CD4-positive, alpha-beta T cell treated with Interleukin-15 for 4 hours (primary cell): Measurements from ENCODE around the gene CAMK2D.

Experiments
- DNase-seq: peaks from one replicate; pipeline ENCODE4 v3.0.0-alpha.2; 2020; ENCODE audit warnings: low spot score

The CAMK2D gene

DNA sequence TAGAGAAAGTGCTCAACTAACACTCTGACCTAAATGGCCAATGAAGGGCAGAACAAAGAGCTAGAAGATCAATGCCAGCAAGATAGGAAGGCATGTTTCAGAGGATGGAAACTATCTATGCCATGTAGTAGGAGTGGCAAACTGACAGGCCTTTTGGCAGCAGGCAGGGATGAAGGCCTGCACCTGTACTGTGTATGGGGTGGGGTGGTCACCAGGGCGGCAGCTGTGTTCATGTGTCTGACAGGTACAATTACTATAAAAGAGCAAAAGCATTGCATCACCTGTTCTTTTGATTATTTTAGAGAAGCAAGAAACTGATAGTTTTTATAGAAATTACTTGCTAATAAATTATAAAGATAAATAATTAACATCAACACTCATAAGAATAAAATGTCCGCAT, 239.1 kb downstream of the CAMK2D start:
- DNase-seq: no peak

DNA sequence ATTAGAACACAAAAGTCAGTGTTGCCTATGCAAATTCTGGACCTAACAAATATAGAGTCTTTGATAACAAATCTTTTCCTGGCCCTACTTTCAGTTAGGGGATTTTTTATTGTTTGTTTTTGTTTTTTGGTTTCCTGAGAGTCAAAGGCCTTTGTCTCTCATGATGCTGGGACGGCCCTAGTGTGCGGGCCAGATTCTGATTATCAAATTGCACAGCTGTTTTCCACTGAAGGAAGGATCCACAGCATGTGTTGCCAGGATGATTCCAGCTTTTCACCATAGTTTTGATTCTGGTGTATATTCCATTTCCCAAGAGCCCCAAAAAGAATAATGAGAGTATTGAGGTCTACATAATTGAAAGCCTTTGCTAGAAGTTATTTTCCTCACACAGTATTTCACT, 248.2 kb downstream of the CAMK2D start:
- DNase-seq: no peak

DNA sequence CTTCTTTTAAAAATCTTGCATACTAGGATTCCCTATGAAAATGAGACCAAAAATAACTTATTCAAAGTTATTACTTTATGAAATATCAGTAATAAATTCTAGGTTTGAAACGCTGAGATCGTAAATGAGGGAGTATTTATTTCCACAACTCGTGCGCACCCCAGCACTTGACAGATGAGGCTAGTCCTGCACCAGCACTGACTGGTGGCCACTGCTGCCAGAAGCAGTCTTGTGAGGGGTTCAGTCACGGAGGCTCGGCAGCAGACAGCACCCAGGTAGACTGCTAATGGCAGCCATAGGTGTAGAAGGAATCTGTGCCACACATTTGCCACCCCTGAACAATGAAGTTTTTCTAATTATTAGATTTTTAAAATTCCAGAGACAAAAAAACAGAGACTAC, 248.7 kb downstream of the CAMK2D start:
- no peak for DNase-seq

DNA sequence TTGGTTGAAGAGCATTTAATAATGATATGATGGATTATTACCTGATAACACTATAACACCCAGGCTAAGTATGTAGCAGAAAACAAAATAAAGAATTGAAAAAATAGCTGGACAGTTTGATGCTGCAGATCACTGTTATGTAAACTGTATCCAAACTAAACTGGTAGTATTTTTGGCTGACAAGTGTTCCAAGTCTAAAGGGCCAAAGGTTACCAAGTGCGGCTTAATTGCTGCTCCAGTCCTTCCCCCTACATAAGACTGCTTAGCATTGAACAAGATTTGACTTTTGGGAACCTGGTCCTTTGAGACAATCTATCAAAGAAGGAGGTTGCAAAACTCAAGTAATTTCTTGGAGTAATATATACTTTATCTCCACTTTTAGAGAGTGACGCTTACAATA, 249.6 kb downstream of the CAMK2D start:
- DNase-seq: no peak

DNA sequence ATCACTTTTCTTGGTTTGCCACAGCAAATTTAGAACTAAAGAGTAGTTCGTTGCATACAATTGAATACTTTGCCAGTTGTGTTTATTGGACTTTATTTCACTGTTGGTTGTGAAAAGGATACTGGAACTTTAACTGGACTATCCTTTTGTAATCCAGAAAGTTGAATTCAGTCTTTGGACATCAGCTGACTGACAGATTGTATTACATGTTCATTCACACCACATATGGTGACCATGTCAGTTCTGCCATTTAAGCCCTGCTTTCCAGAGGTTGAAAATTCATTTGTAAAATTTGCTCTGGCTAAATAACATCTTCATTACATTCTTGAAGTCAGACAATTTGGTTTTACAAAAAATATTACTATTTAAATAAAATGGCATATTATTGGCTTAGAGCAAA, 251.7 kb downstream of the CAMK2D start:
- DNase-seq: no peak

DNA sequence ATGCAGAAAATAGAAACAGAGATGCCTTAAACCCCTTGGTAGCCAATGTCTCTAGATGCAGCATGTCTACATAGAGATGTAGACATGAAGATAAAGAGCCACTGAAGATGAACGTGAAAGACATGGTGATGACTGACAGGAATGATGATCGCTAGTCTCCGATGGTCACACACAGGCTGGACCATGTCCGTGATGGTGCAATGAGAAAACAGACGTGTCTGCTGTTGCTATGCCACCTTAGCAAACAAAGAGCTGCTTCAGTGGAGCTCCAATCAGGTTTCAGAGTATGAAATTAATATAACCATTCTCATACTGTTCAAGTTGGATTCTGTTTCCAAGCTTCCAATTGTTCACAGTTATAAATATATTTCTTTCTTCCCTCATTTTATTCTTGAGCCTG, 256.5 kb downstream of the CAMK2D start:
- no peak for DNase-seq

DNA sequence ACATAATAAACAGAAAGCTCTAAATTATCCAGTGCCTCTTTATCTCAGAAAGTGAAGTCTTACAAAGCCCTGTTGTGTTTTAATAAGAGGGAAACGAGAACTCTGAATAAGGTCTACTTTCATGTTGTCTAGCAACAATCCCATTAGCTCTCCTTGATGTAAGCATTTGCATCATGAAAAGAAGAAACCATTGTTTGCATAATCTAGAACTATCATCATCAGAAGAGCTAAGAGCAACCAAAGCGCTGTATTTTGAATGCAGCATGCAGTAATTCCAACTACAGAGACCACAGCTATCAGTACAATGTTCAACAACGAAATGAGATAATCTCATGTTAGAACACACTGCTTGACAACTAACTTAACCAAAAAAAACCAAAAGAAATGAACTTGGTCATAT, 257.1 kb downstream of the CAMK2D start:
- DNase-seq: no peak

DNA sequence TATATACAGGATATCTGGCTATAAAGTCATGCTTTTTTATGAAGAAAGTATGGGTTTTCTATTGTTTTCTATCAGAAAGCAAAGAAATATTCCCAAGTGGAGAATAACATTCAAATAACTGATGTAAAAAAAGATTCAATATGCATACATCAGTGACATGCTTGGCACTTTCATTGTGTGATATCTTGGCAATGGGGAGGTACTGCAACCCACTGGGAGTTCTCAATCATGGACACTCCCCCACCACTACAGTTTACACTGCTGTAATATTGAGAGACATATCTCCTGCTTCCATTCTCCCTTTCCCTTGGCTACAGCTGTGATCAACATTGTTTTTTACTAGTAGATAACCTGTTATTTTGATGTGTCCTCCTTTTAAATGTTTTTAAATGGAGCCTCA, 257.8 kb downstream of the CAMK2D start:
- DNase-seq: no peak

DNA sequence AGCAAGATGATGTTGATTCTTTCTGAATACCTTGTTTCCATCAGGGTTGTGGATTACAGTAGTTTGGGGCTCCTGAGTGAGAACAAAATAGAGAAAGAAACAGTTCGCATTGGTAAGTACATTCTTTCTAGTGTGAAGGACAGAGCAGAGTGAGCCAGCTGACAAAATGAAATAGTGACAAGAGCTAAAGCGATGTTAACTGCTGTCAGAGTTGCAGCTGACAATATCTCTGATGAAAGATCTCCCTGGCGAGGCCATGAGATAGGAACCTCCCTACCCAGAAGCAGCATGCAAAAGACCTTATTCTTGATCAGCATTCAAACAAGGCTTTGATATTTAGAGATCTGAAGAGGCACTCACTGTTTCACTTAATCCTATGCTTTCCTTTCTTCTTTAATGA, 258.6 kb downstream of the CAMK2D start:
- DNase-seq: no peak

DNA sequence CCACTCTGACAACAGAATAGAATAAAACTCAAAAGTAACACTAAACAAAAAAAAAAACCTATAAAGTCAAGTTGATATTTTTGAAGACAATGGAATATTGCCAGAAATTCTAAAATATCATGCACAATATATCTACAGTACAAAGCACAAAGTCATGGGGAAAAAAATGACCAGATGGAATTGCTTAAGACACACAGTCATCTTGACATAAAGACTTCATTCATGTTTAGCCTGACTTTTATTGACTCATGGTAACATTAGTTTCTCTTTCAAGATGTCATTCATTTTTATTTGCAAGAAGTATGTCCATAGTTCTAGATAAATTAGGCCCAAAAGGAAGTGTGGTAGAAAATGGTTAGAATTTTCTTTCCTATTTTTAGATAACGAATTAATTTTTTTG, 259.1 kb downstream of the CAMK2D start:
- DNase-seq: no peak

DNA sequence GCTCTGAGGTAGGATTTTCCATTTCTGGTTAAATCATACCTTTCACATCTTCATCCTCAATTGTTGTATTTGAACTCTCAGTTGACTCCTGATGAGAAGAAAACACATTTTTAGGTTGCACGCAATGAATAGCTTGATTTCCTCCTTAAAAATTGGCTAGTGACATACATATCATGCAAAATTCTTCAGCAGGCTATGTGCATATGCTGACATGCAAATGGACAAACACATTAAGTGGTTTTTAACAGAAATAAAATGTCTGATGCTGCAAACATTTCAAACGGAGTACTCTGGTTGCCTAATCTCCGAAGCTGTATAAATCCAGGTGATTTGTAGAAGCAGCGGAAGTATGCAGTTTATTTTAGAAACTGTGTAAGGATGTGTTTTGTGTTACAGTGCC, 261.1 kb downstream of the CAMK2D start:
- no peak for DNase-seq

DNA sequence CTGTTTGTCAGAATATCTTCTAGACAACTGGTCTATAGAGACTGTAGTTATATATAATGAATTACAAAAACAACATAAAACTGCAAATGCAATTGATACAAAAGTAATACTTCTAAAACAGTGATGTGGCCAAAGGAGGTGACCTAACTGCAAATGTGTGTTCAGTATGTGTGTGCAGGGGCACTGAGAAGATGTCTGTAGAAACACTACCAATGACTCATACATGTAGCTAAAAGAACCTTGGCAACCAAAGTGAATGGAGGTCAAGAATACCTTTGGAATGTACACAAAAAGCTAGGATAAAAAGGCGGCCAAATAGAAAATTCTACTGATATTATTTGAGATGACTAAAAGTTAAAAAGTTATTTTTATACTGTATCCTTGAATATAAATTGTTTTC, 261.8 kb downstream of the CAMK2D start:
- no peak for DNase-seq

DNA sequence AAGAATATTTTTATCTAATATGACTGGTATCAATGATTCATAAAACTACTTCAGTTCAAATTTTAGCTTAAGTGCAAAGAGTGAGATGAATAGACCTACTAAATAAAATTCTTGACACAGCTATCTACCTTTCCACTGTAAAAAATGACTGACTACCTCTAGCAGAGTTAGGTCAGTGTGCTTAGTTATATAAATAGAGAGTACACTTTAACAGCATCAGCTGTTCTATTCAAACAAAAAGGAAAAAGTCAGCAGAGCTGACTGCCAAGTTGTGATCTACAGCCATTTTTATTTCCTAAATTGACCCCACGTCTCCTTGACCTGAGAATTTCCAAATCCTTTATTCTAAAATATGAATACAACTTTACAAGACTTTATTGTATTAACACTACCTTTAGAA, 262.4 kb downstream of the CAMK2D start:
- DNase-seq: no peak

DNA sequence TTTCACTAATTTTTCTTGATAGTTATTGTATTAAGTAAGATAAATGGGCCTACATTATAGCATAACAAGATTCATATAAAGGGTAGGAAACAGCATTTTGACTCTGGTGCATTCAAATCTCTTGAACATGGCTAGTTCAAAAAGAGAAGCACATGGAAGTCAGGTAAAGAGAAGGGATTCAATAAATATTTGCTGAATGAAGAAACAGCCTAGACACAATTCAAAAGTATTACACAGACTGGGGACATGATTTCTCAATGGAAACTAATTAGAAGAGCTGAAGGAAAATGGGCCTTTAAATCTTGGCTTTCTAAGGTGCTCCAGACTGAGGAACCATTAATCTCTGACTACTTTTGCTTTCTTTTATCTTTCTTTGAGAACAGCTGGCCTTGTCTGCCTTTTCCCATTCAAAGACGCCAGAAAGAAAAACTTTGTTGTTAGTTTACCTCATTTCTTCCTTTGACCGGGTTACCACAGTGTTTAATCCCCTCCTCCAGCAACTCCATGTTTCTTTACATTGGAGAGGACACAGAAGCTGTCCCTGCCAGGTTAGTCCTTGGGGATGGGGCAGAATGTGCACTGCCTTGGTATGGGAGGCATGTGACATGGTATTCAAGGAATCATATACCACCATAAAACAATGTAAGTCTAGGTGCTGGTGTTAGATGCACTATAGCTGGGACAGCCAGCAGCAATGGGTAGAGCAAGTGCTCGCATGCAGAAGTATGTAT, 264.2 kb downstream of the CAMK2D start:
- DNase-seq: no peak

DNA sequence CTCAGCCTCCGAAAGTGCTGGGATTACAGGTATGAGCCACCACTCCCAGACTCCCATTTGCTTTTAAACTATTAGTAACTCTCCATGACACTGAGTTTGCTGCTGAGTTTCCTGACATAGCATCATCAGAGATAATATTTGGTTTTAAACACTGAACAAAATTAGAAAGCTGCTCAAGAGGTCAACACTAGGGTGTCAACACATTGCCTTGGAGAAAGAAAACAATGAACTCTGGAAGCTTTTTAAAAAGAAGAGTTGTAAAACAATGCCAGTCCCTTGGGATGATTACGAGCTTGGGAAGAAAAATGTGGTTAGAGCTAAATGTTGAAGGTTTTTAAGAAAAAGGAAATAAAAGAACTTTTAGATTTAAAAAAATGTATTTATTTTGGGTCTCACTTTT, 264.8 kb downstream of the CAMK2D start:
- DNase-seq: no peak

DNA sequence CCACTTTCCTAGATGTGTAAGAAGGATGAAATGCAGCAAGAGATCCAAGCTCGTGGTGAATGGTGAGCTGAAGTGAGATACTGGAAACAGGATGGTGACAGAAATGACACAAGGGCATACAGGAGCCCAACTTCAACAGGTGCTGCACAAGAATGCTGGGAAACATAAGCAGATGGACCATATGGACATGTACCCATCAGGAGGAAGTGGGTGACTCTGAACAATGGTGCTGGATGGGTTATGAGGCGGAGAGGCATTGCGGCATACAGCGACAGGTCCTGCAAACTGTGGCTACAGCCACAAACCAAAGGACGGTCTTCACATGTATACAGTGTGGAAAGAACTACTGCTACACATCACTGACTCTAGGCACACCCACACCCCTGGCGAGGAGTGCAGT, 265.7 kb downstream of the CAMK2D start:
- no peak for DNase-seq

DNA sequence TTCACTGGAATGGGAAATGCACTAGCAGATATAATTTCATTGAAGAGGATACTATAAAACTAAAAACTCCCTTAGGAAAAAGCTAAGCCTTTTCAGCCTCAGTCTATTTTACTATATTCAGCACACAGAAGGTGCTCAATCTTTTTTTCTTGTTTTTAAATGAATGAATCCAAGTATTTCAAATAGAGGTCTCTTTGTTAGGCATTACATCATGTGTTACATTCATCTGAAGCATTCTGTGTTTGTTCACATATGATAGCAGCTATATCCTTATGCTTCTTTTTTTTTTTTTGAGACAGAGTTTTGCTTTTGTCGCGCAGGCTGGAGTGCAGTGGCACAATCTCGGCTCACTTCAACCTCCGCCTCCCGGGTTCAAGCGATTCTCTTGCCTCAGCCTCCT, 278.4 kb downstream of the CAMK2D start:
- no peak for DNase-seq

DNA sequence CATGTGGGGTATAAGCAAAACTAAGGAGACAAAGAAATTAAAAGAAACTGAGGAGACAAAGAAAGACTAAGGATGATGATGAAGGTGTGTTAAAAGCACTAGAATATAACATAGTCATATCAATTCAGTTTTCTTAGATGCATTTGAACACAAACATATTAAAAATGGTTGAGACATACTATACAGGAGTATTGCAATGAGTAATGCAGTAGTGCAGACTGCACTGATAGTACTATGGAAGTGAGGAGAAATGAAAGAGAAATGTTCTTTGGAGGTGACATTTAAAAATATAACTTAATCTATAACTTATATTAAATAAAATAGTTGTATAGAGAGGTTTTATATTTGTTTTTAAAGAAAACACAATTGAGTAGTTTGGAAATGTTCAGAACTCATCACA, 279.2 kb downstream of the CAMK2D start:
- no peak for DNase-seq

DNA sequence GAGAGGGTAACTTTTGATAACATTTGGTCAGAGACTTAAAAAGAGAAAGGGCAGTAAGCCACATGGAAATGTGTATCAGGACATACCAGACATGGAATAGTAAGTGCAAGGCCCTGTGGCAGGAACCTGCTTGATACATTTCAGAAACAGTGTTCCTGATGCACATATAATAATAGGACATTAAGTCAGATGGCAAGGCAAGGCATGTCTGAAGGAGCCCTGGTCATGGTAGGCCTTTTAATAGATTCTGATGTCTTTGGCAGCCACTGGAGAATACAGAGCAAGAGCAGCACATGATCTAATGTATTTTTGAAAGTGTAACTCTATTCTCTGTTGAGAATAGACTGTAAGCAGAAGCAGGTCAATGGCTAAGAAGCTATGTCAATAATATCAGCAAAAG, 279.7 kb downstream of the CAMK2D start:
- no peak for DNase-seq

DNA sequence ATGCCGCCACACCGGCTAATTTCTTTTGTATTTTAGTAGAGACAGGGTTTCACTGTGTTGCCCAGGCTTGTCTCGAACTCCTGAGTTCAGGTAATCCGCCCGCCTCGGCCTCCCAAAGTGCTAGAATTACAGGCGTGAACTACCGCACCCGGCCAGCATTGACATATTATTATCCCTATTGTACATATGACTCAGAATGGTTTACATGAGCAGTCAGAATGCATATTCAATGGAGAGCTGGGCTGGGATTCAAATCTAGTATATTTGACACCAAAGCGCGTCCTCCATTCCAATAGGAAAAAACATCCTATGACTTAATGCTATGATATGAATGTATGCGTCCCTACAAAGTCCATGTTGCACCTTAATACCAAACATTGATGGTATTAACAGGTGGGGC, 281.4 kb downstream of the CAMK2D start:
- no peak for DNase-seq

DNA sequence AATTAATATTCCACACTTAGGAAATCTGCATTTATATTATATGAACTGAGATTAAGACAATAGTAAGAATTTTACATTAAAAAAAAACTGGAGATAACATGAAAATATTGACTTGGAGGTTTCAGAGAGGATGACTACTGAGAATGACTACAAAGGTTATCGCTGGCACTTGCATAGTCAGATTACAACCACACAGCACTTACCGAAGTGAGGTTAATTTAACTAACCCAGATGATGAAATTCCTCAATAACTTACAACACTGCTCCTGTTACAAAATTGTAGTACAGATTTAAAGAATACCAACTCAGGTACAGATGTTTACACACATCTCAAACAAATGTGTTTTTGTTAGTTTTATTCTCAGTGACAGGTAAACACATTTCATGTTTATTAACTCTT, 283.5 kb downstream of the CAMK2D start:
- DNase-seq: no peak

DNA sequence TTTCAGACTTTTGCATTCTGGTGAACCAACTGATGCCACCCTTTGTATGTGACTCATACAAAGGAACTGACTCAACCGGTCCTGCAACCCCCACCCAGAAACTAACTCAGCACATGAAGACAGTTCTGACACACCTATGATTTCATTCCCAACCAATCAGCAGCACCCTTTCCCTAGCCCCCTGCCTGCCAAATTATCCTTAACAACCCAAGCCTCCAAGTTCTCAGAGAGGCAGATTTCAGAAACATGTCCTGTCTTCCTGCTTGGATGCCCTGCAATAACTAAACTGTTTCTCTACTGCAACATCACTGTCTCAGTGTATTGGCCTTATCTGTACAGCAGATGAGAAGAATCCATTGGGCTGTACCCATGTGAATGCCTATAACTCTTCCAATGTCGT, 284.7 kb downstream of the CAMK2D start:
- no peak for DNase-seq

DNA sequence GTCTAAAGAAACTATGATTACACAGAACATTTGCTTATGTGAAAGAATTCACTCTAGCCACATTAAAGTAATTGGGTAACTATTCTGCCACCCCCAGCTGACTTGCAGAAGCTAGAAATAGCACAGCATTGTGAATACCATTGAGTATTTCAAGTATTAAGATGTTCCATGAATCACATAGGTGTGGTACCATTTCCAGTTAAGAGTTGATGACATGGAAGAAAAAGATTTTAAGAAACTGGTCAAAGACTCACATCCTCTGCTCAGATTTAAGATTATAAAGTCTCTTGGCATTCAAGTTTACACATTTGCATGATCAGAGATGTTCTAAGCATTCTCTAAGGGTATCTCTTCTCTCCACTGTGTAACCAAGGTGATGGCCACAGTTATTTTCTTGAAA, 287.5 kb downstream of the CAMK2D start:
- DNase-seq: no peak

DNA sequence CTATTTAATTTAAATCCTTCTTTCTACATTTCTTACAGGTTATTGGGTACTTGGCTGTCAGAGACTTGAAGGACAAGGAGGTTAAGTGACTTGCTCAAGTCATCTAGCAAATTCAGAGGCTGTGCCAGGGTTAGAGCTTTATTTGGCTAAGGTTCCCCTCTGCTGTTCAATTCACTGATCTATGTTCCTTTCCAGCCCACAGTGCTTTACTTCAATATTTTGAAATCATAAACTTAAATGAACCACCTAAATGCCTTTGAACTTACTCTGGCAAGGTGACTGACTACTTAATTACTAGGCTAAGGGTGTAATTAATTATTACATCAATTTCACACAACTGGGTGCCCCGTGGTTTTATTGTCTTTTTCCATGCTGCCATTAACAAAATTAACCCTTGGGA, 288.7 kb downstream of the CAMK2D start:
- DNase-seq: no peak
